H4 (cell line): ENCODE measurements around the gene PDE5A. TPM values are rescaled to one million over a fixed set of nuclear protein-coding genes. Genes with fewer than 3 reads are reported as not detected.
"Not testable (repeated sequence)": the region's sequence is repeated elsewhere in the genome, so short reads cannot be mapped to it uniquely, and the experiment has no call there.

Source experiments
- DNase-seq: peaks from one replicate; pipeline ENCODE4 v3.0.0-alpha.2; 2015; ENCODE audit warnings: low spot score
- total RNA-seq: library from RNA; depleted of rRNA; stranded (reverse); fragments of >200 nt; shearing (Covaris generic); gene quantifications from 2 replicates; pipeline ENCODE4 v1.2.3, GENCODE V29; 2014

Gene PDE5A
- total RNA-seq, 1 experiment from 2014 or later, result 144 TPM

GRCh38 chr4:119646347-119647071, 17.9 kb upstream of the PDE5A start:
- DNase-seq, result peak; percentile 63

GRCh38 chr4:119643306-119644042, 14.9 kb upstream of the PDE5A start:
- no peak for DNase-seq

GRCh38 chr4:119641765-119642164, 13.2 kb upstream of the PDE5A start:
- DNase-seq, result no peak

GRCh38 chr4:119638359-119638758, 9.8 kb upstream of the PDE5A start:
- DNase-seq, result no peak

GRCh38 chr4:119636851-119637250, 8.2 kb upstream of the PDE5A start:
- DNase-seq, result not testable (repeated sequence)

GRCh38 chr4:119632216-119632615, 3.6 kb upstream of the PDE5A start:
- DNase-seq, result no peak

GRCh38 chr4:119629142-119629471, 503 bp upstream of the PDE5A start:
- no peak for DNase-seq

GRCh38 chr4:119627267-119628255, 1.0 kb downstream of the PDE5A start:
- DNase-seq, result peak; percentile 83

GRCh38 chr4:119626943-119627266, 1.7 kb downstream of the PDE5A start:
- no peak for DNase-seq

- no peak for DNase-seq
Measured at GRCh38 chr4:119626420-119626819, 2.2 kb downstream of the PDE5A start.

- DNase-seq, result no peak
Measured at GRCh38 chr4:119625761-119626160, 2.8 kb downstream of the PDE5A start.

GRCh38 chr4:119624356-119624755, 4.2 kb downstream of the PDE5A start:
- DNase-seq, result no peak

GRCh38 chr4:119623025-119623424, 5.6 kb downstream of the PDE5A start:
- peak; percentile 19 for DNase-seq

- DNase-seq, result no peak
Measured at GRCh38 chr4:119615068-119615719, 13.4 kb downstream of the PDE5A start.

- no peak for DNase-seq
Measured at GRCh38 chr4:119604266-119604665, 24.3 kb downstream of the PDE5A start.

- DNase-seq, result no peak
Measured at GRCh38 chr4:119602366-119602765, 26.2 kb downstream of the PDE5A start.

GRCh38 chr4:119598521-119598920, 30.1 kb downstream of the PDE5A start:
- no peak for DNase-seq

- no peak for DNase-seq
Measured at GRCh38 chr4:119597377-119597776, 31.2 kb downstream of the PDE5A start.

GRCh38 chr4:119593698-119594097, 34.9 kb downstream of the PDE5A start:
- no peak for DNase-seq

GRCh38 chr4:119592830-119593229, 35.8 kb downstream of the PDE5A start:
- no peak for DNase-seq

- DNase-seq, result no peak
Measured at GRCh38 chr4:119589165-119589564, 39.4 kb downstream of the PDE5A start.

GRCh38 chr4:119587796-119588195, 40.8 kb downstream of the PDE5A start:
- no peak for DNase-seq
